ENCODE results near the gene PIGH. TPM values are rescaled to one million over a fixed set of nuclear protein-coding genes. Genes with fewer than 3 reads are reported as not detected.

Gene PIGH
- total RNA-seq, 3 donors from 2014 or later (not counting 1 experiment from before 2014, with no cell fraction given) = 50.9 to 56.0 (median 54.5) TPM

GRCh38 chr14:67583711-67584644 is 16.1 kb downstream of the PIGH start:
- Mint-ChIP-seq H3K27me3 (ENCODE audit: low read depth in 2 of 2) (no peaks in the 10 kb centered on the region), H3K27ac (no peak overlapping the region), H3K4me3 (no peak overlapping the region), H3K36me3 (peaks cover 7% of the 10 kb centered on the region), H3K9me3 (no peaks in the 10 kb centered on the region), H3K4me1 (no peaks in the 10 kb centered on the region)
- Histone ChIP-seq H3K36me3 (ENCODE audit: control insufficient read depth, insufficient read depth, low read length) (peaks cover 12% of the 10 kb centered on the region), H3K9me3 (ENCODE audit: control insufficient read depth, insufficient read depth, low read length) (no peaks in the 10 kb centered on the region), H3K27ac (ENCODE audit: low read length) (no peak overlapping the region), H3K4me1 (ENCODE audit: control insufficient read depth, insufficient read depth, low read length) (no peaks in the 10 kb centered on the region), H3K4me3 (ENCODE audit: low read length) (no peak overlapping the region), H3K27me3 (ENCODE audit: control insufficient read depth, insufficient read depth, low read length) (no peaks in the 10 kb centered on the region)
- TF ChIP-seq CTCF (IDR thresholded peaks at IDR 0.05) = peak; percentile 61
- ATAC-seq (peak; percentile 67 to 77 (median 74)), DNase-seq (peak in 1 of 2 donors; percentile 68)
- WGBS (ENCODE audit: insufficient coverage) = 94% methylated on average over 6 of the region's 6 CpGs
- intact Hi-C loops (cut with micrococcal nuclease) = loop anchor here (1.0 kb wide), 2 partner anchors 83 to 120 kb away; no protein-coding TSS in a partner anchor

GRCh38 chr14:67582061-67582460 is 18.0 kb downstream of the PIGH start:
- H3K9me3 Mint-ChIP-seq = no peaks in the 10 kb centered on the region
- no peak for TF ChIP-seq CTCF (IDR thresholded peaks at IDR 0.05)
- Histone ChIP-seq H3K9me3 (ENCODE audit: control insufficient read depth, insufficient read depth, low read length) (no peaks in the 10 kb centered on the region), H3K4me3 (ENCODE audit: low read length) (no peak overlapping the region), H3K4me1 (ENCODE audit: control insufficient read depth, insufficient read depth, low read length) (no peaks in the 10 kb centered on the region), H3K27me3 (ENCODE audit: control insufficient read depth, insufficient read depth, low read length) (no peaks in the 10 kb centered on the region), H3K27ac (ENCODE audit: low read length) (no peak overlapping the region), H3K36me3 (ENCODE audit: control insufficient read depth, insufficient read depth, low read length) (no peaks in the 10 kb centered on the region)
- 81% methylated on average over 7 of the region's 7 CpGs for WGBS (ENCODE audit: insufficient coverage)
- H3K4me3 Mint-ChIP-seq = no peak overlapping the region
- H3K36me3 Mint-ChIP-seq = no peaks in the 10 kb centered on the region
- H3K4me1 Mint-ChIP-seq = no peaks in the 10 kb centered on the region
- no peak overlapping the region for H3K27ac Mint-ChIP-seq
- intact Hi-C loops (cut with micrococcal nuclease) = no loop called here
- no peaks in the 10 kb centered on the region for H3K27me3 Mint-ChIP-seq (ENCODE audit: low read depth in 2 of 2)
- DNase-seq = no peak
- no peak for ATAC-seq

- Histone ChIP-seq H3K9me3 (ENCODE audit: control insufficient read depth, insufficient read depth, low read length) (no peaks in the 10 kb centered on the region), H3K4me1 (ENCODE audit: control insufficient read depth, insufficient read depth, low read length) (no peaks in the 10 kb centered on the region), H3K36me3 (ENCODE audit: control insufficient read depth, insufficient read depth, low read length) (no peaks in the 10 kb centered on the region), H3K4me3 (ENCODE audit: low read length) (no peak overlapping the region), H3K27ac (ENCODE audit: low read length) (no peak overlapping the region), H3K27me3 (ENCODE audit: control insufficient read depth, insufficient read depth, low read length) (no peaks in the 10 kb centered on the region)
- intact Hi-C loops (cut with micrococcal nuclease) = no loop called here
- no peaks in the 10 kb centered on the region for H3K27me3 Mint-ChIP-seq (ENCODE audit: low read depth in 2 of 2)
- no peak for TF ChIP-seq CTCF (IDR thresholded peaks at IDR 0.05)
- H3K4me1 Mint-ChIP-seq = no peaks in the 10 kb centered on the region
- H3K4me3 Mint-ChIP-seq = no peak overlapping the region
- H3K9me3 Mint-ChIP-seq = no peaks in the 10 kb centered on the region
- ATAC-seq (no peak), DNase-seq (no peak)
- H3K27ac Mint-ChIP-seq = no peak overlapping the region
- 90% methylated on average over 1 of the region's 1 CpG for whole genome bisulfite sequencing (ENCODE audit: insufficient coverage)
- no peaks in the 10 kb centered on the region for H3K36me3 Mint-ChIP-seq
Observed at GRCh38 chr14:67581643-67582042, 18.4 kb downstream of the PIGH start.

Data from natural killer cell (primary cell).